HK-2 (cell line): ENCODE data around the gene TMEM114.

Source experiments
- DNase-seq: peaks from one replicate; pipeline ENCODE4 v3.0.0-alpha.2; 2018; ENCODE audit not compliant: unreplicated experiment

TMEM114 gene

DNA sequence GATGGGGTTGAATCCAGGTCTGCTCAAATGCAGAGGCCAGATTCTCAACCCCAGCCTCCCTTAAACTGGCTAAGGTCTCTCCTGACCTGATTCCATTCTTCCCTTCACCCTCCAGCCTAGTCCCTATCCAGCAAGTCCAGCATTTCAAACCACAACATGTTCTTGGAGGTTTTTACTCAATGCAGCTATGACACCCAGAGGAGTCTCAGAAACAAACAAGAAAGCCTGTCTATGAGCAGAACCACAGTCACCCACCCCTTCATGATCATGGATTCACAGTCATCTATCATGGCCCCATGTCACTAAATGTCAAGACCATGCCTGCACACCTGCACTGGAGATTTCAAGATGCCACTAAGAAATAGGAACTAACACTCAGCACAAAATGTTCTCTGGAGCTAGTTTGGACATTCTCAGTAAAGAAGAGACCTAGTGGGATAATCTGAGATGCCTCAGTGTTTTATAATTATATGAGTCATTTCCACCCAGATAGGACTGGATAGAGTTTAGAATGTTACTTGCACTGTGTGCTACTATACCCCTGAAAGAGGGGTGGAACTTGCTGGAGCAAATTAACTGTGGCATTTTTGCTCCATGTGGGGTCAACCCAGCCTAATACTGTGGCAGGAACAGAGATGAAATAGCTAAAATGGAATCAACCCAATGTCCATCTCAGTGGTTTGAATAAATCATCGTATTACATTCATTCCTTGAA, 21.7 kb upstream of the TMEM114 start:
- no peak for DNase-seq

DNA sequence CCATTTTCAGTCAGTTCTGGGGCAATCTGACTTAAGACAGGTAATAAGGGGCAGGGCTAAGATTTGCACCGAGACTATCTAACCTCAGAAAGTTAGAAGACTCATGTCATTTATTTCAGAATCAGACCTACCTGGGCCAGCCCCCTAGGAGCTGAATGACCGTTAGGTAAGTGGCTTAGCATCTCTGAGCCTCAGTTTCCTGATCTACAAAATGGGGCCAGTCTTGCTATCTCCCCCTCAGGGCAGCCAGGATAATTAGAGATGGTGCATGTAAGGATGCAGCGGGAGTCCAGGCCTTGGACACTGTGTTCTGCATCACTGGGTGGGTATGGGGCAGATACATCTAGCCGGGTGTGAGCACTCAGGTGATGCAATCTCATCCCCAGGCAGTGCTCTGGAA, 20.8 kb upstream of the TMEM114 start:
- no peak for DNase-seq

DNA sequence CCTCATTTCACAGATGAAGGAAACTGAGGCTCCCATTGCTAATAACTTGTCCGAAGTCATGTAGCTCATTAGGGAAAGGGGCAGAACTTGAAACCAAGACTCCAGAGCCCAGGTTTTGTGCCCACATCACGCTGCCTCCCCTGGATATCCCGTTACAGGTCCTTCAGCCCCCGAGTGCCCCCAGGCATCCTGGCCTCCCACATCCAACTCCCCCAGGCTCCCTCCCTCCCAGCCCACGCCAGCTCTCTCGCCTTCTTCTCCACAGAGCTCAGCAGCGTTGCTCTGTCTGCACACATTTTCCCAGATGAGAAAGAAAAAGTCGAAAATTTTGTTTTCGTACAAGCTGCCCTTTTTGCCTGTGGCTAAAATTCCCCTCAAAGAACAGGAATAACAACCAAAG, 16.9 kb upstream of the TMEM114 start:
- no peak for DNase-seq

DNA sequence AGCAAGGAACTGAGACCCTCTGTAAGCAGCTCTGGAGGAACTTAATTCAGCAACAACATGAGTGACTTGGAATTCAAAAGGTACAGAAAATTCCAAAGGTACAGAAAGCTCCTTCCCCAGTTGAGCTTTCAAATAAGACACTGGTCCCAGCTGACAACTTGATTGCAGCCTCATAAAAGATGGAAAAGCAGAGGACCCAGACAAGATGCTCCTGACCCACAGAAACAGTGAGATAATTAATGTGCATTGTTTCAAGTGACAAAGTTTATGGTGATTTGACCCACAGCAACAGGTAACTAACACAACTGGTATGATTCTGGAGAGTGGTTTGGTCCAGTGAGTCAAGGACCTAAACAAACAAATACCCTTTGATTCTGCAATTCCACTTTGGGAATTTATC, 15.2 kb upstream of the TMEM114 start:
- DNase-seq: no peak

DNA sequence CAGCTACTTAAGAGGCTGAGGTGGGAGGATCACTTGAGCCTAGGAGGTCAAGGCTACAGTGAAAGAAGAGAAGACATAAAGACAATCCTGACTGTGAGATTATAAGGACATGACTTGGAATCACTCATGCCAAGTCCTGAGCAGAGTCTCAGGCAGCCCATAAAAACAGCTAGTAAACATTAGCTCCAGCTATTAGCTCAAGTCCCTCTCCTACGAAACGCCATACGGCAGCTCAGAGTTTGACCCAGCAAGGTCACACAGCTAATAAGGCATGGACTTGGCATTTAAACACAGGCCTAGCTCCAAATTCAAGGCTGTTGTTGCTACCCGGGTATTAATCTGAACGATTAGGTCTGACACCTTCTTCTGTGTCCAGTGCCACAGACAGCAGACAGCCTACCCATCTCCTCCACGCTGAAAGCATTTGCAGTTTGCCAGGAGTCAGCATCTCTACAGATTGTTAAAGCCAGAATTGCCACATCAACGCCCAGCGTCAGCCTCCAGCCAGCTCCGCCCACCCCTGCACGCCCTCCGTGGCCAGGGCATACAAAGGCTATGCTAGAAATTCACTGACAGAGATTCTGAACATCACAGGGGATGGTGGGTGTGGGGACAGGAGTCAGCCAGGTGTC, 9.9 kb upstream of the TMEM114 start:
- DNase-seq: no peak

DNA sequence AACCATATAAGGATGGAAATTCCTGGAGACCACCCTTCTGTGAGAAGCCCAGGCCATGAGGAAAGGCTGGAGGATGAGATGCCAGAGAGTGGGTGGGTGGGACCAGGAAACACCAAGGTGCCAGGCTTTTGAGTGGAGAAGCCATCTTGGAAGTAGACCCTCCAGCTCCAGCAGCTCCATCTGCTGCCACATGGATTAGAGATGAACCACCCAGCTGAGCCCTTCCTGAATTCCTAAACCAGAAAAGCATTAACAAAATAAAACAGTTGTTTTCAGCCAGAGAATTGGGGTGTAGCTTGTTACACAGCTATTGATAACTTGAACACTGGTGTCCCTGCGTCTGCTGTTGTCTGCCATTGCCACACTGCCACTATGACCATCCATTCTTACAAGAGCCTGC, 6.3 kb upstream of the TMEM114 start:
- DNase-seq: no peak

DNA sequence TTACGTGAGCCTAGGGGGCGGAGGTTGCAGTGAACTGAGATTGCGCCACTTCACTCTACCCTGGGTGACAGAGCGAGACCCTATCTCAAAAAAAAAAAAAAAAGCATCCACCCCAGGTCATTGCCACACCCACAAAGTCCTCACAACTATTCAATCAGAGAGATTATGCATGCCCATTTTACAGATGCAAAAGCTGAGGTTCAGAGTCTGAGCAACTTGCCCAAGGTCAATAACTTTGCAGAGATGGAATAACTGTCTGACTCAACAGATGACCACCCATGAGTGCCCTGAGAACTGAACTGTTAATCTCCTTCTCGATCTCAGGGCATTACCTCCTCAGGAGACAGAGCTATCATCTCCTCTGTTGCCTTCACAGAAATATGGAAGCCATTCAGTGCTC, 5.5 kb upstream of the TMEM114 start:
- no peak for DNase-seq

DNA sequence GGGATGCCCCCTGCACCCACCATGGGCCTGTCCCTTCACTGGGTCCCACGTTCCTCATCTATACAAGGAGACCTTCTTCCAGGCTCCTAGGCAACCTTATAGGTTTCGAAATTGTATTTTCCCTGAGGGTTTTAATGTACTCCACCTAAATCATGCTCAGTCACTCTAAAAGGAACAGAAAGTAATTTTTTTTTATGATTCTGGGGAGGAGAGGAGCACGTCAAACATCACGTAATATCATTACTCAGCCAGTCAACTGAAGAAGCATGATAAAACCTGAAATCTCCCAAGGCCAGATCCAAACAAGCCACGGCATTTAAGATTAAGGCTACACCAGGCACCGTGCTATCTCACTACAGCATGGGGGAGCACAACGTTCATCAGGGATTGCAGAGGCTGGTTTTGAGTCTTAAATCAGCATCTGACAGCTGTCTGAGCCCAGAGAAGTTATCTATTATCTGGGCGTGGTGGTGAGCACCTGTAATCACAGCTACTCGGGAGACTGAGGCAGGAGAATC, 3.9 kb upstream of the TMEM114 start:
- no peak for DNase-seq

DNA sequence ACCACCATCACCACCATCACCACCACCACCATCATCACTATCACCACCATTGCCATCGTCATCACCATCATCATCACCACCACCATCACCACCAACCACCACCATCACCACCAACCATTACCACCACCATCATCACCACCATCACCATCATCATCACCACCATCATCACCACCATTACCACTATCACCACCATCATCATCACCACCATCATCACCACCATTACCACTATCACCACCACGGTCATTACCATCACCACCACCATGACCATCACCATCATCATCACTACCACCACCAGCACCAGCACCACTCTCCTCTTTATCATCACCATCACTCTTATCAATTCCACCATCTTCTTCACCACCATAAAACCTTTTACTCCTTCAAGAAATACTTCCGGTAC, 1.1 kb upstream of the TMEM114 start:
- DNase-seq: no peak

DNA sequence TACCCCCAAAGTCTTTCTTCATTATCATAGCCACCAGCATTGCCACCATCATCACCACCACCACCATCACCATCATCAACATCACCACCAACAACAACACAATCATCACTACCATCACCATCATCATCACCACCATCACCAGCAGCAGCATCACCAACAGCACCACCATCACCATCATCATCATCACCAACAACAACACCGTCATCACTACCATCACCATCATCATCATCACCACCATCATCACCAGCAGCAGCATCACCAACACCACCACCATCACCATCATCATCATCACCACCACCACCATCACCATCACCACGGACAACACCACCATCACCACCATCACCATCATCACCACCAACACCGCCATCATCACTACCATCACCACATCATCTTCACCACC, 500 bp upstream of the TMEM114 start:
- no peak for DNase-seq

DNA sequence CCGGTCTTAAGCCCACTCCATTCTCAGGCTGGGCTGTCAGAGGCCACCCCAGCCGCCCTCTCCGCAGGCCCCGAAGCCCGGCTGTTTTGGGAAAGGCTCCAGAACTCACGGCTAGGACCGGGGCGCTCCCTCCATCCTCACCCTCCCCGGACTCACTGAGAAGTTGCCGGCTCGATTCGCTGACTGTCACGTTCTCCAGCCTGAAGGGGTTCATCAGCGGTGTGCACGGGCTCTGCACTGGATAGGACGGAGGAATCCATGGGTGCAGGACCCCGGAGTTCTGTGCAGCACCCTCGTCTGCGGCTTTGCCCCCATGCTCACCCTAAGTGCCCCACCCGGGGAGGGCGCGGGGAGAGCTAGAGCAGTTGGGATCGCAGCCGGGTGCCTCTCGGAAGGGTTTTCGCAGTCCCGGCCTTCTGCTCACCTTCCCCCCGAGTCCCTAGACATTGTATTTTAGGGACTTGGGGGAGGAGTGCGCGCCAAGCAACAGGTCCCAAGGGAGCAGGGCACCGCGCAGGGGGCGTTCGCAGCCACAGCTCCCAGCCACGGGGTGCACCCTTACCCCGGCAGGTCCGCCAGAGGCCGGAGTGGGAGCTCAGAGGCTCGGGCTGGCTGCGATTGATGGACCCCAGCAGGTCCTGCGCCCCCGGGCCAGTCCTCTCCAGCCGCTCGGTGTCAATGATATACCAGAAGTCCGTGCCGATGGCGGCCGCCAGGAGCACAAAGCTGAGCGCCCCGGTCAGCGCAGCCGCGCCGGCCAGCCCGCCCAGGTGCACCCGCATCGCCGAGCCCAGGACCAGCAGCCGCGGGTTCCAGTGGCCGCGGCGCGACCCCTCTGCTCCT, 1.0 kb downstream of the TMEM114 start:
- no peak for DNase-seq

DNA sequence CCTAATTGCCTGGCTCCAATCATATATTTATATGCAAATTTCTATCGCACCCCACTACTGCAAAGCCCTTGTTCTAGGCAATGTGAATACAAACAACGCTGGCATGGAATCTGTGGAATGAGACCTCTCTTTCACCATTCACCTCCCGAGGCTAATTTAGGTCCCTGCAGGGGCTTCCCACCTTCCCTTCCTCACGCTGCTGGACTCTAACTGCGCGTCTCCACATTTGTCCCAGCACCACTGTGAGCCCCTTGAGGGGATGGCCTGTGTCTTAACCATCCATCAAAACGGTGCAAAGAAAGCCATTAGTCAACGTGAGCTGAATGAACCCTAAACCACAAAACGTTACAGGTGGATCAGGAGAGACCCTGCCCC, 1.6 kb downstream of the TMEM114 start:
- DNase-seq: no peak

DNA sequence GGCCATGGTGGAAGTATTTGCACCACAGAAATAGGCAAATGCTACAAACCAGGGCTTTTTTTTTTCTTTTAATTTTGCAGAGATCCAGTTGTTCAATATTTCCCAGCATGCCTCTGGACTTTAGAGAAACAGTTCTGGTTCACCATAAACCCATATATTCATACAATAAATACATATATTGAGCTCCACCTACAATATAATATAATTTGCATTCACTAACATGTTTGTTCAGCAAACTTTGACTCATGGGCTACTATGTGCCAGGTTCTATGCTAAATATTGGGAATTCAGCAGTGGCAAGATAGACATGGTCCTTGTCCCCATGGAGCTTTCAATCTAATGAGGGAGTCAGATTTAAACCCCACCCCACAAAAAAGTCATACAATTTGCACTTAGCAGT, 3.2 kb downstream of the TMEM114 start:
- DNase-seq: no peak

DNA sequence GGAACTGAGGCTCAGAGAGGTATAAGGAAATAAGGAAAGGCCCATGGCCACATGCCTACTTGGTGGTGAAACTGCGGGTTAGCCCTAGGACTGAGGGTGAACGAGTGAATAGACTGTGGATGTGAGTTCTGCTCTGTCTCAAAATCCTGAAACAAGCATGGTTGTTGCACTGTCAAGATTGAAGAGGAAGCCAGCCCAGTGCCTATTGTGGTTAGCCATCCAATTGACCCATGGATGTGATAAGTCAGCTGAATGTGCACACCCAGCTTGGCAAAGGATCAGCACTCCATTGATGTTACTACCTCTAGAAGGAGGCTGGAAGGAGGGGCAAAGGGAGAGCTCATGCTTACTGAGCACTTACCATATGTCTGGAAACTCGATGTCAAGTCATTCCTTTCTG, 4.5 kb downstream of the TMEM114 start:
- DNase-seq: no peak

DNA sequence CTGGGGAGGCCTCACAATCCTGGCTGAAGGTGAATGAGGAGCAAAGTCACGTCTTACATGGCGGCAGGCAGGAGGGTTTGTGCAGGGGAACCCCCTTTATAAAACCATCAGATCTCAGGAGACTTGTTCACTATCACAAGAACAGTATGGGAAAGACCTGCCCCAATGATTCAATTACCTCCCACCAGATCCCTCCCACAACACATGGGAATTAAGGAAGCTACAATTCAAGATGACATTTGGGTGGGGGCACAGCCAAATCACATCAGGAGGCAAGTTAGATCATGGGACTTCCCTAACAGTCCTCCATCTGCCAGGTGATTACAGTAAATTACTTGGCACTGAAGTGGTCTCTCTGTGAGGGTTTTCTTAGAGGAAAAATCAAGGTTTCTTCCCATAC, 5.3 kb downstream of the TMEM114 start:
- no peak for DNase-seq

DNA sequence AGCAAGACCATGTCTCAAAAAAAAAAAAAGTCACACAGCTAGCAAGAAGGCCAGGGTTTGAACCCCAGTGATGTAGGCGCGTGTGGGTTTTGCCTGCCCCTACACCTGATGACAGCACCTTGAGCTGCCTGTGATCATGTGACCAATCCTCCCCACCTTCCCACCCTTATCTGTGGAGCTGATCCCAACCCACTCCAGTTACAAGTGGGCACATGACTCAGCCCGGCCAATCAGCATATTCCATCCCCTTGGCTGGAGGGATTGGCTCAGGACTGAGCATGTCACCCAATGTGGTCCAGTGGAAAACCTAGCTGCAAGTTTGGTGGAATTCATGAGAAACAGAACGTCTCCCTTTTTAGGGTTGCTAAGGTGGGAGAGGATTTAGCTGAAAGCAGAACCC, 6.6 kb downstream of the TMEM114 start:
- no peak for DNase-seq

DNA sequence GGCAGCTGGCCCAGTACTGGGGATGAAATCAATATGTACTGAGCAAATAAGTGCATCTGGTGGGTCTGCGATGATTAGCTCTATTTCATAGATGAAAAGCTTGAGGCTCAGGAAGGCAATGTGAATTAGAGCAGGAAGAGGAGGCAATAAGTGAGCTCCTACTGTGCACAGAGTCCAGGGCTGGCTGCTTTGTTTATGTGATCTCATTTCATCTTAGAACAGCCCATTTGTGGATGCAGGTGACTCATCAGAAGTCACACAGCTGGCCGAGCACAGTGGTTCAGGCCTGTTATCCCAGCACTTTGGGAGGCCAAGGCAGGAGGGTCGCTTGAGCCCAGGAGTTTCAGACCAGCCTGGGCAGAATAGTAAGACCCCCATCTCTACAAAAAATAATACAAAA, 7.1 kb downstream of the TMEM114 start:
- no peak for DNase-seq

DNA sequence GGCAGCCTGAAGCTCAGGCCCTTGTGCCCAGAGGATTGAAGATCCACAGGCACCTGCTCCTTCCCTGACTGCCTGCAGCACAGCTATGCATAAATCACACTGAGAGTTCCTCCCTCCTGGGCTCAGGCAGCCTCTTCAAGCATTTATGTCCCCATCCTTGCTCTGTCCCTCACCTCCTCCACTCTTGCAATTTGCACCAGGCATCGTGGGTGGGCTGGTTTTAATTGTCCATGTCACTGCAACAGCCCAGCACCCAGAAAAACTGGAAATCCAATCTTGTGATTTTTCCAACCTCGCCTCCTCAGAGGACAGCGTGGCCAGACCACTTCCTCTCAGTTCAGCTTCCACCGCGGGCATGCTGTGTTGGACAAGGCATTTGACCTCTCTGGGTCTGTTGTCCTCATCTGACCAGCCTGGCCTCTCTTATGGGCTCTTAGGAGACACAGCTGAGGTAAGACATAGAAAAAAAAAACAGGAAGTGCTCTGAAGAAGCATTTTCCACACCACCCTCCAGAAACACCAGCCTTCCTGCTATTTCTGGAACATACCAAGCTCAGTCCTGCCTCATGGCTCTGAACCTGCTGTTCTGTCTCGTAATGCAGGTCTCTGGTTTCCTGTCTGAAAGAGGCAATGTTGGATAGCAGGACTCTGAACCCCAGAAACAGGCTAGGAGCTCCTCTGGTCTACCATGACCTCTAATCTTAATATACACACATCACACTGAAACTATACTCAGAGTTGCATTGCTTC, 8.3 kb downstream of the TMEM114 start:
- no peak for DNase-seq

DNA sequence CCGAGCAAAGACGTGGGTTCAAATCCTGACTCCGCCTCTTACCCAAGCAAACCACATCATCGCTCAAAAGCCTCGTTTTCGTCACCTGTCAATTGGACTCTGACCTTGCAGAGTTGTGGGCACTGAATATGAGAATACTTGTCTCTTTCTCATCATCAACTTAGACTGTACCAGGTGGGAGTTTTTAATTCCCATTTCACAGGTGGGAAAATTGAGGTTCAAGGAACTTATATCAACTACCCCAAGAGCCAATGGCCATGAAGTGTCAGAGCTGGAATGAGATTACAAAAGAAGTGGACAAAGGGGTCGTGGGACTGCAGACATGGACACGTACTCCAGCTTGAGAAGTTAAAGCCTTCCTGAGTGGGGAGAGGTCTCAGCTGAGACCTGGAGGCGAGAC, 10.8 kb downstream of the TMEM114 start:
- DNase-seq: no peak

DNA sequence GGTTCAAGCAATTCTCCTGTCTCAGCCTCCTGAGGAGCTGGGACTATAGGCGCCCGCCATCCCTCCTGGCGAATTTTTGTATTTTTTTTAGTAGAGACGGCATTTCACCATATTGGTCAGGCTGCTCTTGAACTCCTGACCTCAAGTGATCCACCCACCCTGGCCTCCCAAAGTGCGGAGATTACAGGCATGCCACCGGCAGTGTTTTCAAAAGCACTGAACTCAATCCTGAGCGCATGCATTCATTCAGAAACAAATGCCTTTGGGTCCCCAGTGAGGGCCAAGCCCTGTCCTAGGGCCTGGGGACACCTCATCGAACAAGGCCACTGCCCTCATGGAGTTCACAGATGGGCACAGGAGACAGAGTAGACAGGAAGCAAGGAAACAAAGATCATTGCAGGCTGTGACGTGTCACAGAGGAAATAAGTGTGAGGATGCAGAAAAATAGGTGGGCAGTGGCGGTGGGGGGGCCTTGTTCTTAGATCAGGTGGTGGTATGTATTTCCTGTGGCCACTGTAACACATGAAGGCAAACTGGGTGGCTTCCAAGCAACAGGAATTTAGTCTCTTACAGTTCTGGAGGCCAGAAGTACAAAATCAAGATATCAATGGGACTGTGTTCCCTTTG, 12.5 kb downstream of the TMEM114 start:
- no peak for DNase-seq

DNA sequence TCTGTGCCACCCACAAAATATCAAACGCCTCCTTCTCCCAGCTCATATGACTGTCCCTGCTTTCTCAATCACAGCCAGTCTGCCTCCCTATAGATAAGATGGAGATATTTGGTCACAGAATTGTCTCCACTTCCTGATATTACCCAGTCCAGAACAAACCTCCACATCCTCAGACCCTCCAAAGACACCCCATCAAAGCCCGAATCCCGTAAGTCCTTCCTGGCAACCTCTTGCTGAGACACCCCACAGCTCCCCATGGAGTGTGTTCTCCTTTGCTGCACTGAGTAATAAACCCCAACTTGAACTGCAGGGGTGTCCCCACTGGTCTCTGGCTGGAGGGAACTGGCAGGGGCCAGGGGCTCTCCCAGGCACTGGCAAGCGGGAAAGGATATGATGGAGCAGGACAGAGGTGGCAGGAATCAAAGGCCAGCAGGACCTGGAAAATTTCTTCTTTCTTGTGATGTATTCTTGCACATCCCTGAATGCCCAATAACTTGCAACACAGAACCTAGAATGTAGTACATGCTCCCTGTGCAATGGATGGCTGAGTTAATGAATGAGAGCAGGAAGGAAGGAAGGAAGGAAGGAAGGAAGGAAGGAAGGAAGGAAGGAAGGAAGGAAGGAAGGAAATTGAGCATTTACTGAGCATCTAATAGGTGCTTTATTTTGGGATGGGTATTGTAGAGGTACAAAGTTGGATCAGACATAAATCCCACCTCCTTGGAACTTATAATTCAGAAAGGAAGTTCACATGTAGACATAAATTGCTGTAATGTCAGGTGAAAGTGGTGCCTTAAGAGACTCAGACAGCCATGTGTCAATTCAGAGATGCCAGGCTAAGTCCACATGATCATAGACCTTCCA, 13.9 kb downstream of the TMEM114 start:
- DNase-seq: no peak
